Neural cell (in vitro differentiated cells): ENCODE data around the gene COG5. TPM values are rescaled to one million over a fixed set of nuclear protein-coding genes. Genes with fewer than 3 reads are reported as not detected.

Source experiments
- H2AFZ ChIP-seq: fragments of 200-600, 300-800 bp; sonication (generic), shearing (Covaris generic); 2 replicates; pipeline ENCODE4 v1.6.0; 2014; ENCODE audit warnings: low read depth, mild to moderate bottlenecking, antibody characterized with exemption, low read length, moderate library complexity
- H3F3A ChIP-seq: fragments of 200-600 bp; shearing (Covaris generic); 2 replicates; pipeline ENCODE4 v1.6.1; 2016; ENCODE audit warnings: mild to moderate bottlenecking, moderate library complexity, mixed read lengths, antibody characterized with exemption, low read length; ENCODE audit not compliant: insufficient read depth, poor library complexity, severe bottlenecking
- H3K27ac ChIP-seq: fragments of 200-600, 300-800 bp; sonication (generic), shearing (Covaris generic); 2 replicates; pipeline ENCODE4 v1.5.1; 2014; ENCODE audit warnings: mild to moderate bottlenecking, low read length, moderate library complexity
- H3K27me3 ChIP-seq: fragments of 300-800, 200-600 bp; sonication (generic), shearing (Covaris generic); 2 replicates; pipeline ENCODE4 v1.6.0; 2014; ENCODE audit warnings: mild to moderate bottlenecking, low read depth, low read length, moderate library complexity; ENCODE audit not compliant: insufficient read depth
- H3K36me3 ChIP-seq: fragments of 300-800, 200-600 bp; sonication (generic), shearing (Covaris generic); 2 replicates; pipeline ENCODE4 v1.5.1; 2014; ENCODE audit warnings: mild to moderate bottlenecking, antibody characterized with exemption, low read length, moderate library complexity; ENCODE audit not compliant: insufficient read depth
- H3K4me2 ChIP-seq: fragments of 300-800, 200-600 bp; sonication (generic), shearing (Covaris generic); 2 replicates; pipeline ENCODE4 v1.6.0; 2014; ENCODE audit warnings: mild to moderate bottlenecking, low read length
- H3K4me3 ChIP-seq: fragments of 300-800, 200-600 bp; sonication (generic), shearing (Covaris generic); 2 replicates; pipeline ENCODE4 v1.5.1; 2014; ENCODE audit warnings: mild to moderate bottlenecking, low read length, moderate library complexity
- H3K79me2 ChIP-seq: fragments of 200-600 bp; shearing (Covaris generic); replicated peaks from 2 replicates; pipeline ENCODE4 v1.6.0; 2014; ENCODE audit warnings: mild to moderate bottlenecking, low read length, moderate library complexity; ENCODE audit not compliant: insufficient read depth
- H3K9ac ChIP-seq: fragments of 300-800, 200-600 bp; sonication (generic), shearing (Covaris generic); 2 replicates; pipeline ENCODE4 v1.6.1; 2016; ENCODE audit warnings: mild to moderate bottlenecking, low read length, mixed read lengths
- H3K9me2 ChIP-seq: fragments of 200-600 bp; shearing (Covaris generic); 2 replicates; pipeline ENCODE4 v1.6.1; 2016; ENCODE audit warnings: mild to moderate bottlenecking, low read length, mixed read lengths; ENCODE audit not compliant: insufficient read depth
- H3K9me3 ChIP-seq: fragments of 200-600, 300-800 bp; sonication (generic), shearing (Covaris generic); 2 replicates; pipeline ENCODE4 v1.6.1; 2016; ENCODE audit warnings: mild to moderate bottlenecking, mixed run types, low read length, moderate library complexity, mixed read lengths
- H4K20me1 ChIP-seq: fragments of 200-600 bp; shearing (Covaris generic); 2 replicates; pipeline ENCODE4 v1.6.1; 2016; ENCODE audit warnings: mild to moderate bottlenecking, mixed run types; ENCODE audit not compliant: insufficient read depth
- EP300 ChIP-seq: fragments of 450-650 bp; conservative IDR thresholded peaks from 2 replicates; pipeline ENCODE4 v1.6.1; 2014; ENCODE audit warnings: antibody characterized with exemption, mild to moderate bottlenecking, moderate library complexity; ENCODE audit not compliant: poor library complexity, severe bottlenecking
- EZH2 ChIP-seq: fragments of 200-600, 300-800 bp; shearing (Covaris generic), sonication (generic); IDR thresholded peaks from 2 replicates; pipeline ENCODE4 v1.6.1; 2014; ENCODE audit warnings: antibody characterized with exemption, low read length, borderline replicate concordance, mild to moderate bottlenecking; ENCODE audit not compliant: insufficient read depth, poor library complexity, severe bottlenecking
- MXI1 ChIP-seq: fragments of 450-650 bp; conservative IDR thresholded peaks from 2 replicates; pipeline ENCODE4 v1.6.1; 2014; ENCODE audit warnings: antibody characterized with exemption, mild to moderate bottlenecking; ENCODE audit not compliant: poor library complexity, severe bottlenecking
- POLR2AphosphoS5 ChIP-seq: IDR thresholded peaks from 2 replicates; pipeline ENCODE4 v1.6.1; 2012
- RAD21 ChIP-seq: fragments of 450-650 bp; conservative IDR thresholded peaks from 2 replicates; pipeline ENCODE4 v1.6.1; 2014; ENCODE audit warnings: antibody characterized with exemption, mild to moderate bottlenecking, moderate library complexity
- SMC3 ChIP-seq: fragments of 450-650 bp; conservative IDR thresholded peaks from 2 replicates; pipeline ENCODE4 v1.6.1; 2014; ENCODE audit warnings: antibody characterized with exemption, mild to moderate bottlenecking, moderate library complexity; ENCODE audit not compliant: poor library complexity
- TAF1 ChIP-seq: IDR thresholded peaks from 2 replicates; pipeline ENCODE4 v1.6.1; 2012; ENCODE audit warnings: low read depth
- polyA plus RNA-seq: library from polyadenylated mRNA; depleted of rRNA; stranded (reverse); fragments of >200 nt; gene quantifications from 2 replicates; pipeline ENCODE4 v1.2.3, GENCODE V29; 2014
- TF ChIP-seq, protein P1 (sequence below): fragments of 450-650 bp; IDR thresholded peaks from 2 replicates; pipeline ENCODE4 v1.5.1; 2014; ENCODE audit warnings: antibody characterized with exemption, mild to moderate bottlenecking, moderate library complexity; ENCODE audit not compliant: poor library complexity, severe bottlenecking
- TF ChIP-seq, protein P2 (sequence below): IDR thresholded peaks from 2 replicates; pipeline ENCODE4 v1.6.1; 2012; ENCODE audit warnings: borderline replicate concordance

Gene COG5
- polyA plus RNA-seq, 1 donor from 2014 or later = 13.3 TPM

DNA sequence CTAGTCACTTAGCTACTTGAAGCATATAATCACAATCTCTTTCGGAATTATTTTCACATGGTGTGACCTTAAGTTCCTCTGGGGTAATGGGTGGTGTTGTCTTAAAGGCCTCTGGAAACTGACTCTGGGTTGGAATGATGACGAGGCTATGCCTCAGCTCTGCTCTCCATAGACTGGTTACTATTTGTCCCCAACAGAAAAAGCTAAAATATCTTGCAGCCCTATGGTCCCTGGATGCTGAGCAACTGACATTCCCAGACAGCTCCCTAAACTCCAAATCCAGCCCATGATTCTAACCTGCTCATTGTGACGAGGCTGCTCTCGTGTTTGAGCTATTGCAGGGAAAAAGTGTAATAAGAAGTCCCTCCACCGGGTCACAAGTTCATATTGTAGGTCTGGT, 343.4 kb downstream of the COG5 start:
- no peaks in the 10 kb centered on the region for H3K36me3 ChIP-seq
- no peaks in the 10 kb centered on the region for H3K79me2 ChIP-seq
- H4K20me1 ChIP-seq = no peaks in the 10 kb centered on the region
- H3K4me2 ChIP-seq = no peak overlapping the region
- H3K27me3 ChIP-seq = no peaks in the 10 kb centered on the region
- H3K9me2 ChIP-seq = no peaks in the 10 kb centered on the region
- peaks cover 3% of the 10 kb centered on the region for H3F3A ChIP-seq
- H3K4me3 ChIP-seq = no peak overlapping the region
- no peak overlapping the region for H3K9ac ChIP-seq
- TF ChIP-seq, protein P1, sequence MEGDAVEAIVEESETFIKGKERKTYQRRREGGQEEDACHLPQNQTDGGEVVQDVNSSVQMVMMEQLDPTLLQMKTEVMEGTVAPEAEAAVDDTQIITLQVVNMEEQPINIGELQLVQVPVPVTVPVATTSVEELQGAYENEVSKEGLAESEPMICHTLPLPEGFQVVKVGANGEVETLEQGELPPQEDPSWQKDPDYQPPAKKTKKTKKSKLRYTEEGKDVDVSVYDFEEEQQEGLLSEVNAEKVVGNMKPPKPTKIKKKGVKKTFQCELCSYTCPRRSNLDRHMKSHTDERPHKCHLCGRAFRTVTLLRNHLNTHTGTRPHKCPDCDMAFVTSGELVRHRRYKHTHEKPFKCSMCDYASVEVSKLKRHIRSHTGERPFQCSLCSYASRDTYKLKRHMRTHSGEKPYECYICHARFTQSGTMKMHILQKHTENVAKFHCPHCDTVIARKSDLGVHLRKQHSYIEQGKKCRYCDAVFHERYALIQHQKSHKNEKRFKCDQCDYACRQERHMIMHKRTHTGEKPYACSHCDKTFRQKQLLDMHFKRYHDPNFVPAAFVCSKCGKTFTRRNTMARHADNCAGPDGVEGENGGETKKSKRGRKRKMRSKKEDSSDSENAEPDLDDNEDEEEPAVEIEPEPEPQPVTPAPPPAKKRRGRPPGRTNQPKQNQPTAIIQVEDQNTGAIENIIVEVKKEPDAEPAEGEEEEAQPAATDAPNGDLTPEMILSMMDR = no peak
- TF ChIP-seq TAF1 (no peak), POLR2AphosphoS5 (no peak), SMC3 (no peak), MXI1 (no peak), RAD21 (no peak), EP300 (no peak), EZH2 (no peak)
- TF ChIP-seq, protein P2, sequence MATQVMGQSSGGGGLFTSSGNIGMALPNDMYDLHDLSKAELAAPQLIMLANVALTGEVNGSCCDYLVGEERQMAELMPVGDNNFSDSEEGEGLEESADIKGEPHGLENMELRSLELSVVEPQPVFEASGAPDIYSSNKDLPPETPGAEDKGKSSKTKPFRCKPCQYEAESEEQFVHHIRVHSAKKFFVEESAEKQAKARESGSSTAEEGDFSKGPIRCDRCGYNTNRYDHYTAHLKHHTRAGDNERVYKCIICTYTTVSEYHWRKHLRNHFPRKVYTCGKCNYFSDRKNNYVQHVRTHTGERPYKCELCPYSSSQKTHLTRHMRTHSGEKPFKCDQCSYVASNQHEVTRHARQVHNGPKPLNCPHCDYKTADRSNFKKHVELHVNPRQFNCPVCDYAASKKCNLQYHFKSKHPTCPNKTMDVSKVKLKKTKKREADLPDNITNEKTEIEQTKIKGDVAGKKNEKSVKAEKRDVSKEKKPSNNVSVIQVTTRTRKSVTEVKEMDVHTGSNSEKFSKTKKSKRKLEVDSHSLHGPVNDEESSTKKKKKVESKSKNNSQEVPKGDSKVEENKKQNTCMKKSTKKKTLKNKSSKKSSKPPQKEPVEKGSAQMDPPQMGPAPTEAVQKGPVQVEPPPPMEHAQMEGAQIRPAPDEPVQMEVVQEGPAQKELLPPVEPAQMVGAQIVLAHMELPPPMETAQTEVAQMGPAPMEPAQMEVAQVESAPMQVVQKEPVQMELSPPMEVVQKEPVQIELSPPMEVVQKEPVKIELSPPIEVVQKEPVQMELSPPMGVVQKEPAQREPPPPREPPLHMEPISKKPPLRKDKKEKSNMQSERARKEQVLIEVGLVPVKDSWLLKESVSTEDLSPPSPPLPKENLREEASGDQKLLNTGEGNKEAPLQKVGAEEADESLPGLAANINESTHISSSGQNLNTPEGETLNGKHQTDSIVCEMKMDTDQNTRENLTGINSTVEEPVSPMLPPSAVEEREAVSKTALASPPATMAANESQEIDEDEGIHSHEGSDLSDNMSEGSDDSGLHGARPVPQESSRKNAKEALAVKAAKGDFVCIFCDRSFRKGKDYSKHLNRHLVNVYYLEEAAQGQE = no peak
- no peak overlapping the region for H2AFZ ChIP-seq
- H3K9me3 ChIP-seq = no peaks in the 10 kb centered on the region
- H3K27ac ChIP-seq = peak overlapping the region; percentile 4

DNA sequence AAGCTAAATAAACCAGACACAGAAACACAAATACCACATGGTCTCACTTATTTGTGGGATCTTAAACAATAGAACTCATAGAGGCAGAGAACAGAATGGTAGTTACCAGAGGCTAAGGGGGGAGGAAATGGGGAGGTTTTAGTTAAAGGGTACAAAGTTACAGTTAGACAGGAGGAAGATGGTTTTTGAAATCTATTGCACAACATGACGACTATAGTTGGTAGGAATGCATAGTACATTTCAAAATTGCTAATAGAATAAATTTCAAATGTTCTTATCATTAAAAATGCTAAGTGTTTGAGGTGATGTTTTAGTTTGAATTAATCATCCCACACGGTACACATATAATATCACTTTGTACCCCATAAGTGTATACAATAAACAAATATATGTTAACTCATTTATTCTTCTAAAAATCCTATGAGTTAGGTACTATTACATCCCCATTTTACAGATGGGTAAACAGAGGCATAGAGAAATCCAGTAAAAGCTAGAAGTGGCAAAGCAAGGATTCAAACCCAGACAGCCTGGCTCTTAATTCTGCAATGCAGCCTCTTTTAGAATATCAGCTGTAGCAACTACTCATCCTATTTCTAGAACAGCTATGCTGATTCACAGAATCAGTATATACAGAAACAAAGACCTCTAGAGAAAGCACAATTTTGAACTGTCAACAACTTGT, 344.0 kb downstream of the COG5 start:
- no peaks in the 10 kb centered on the region for H4K20me1 ChIP-seq
- H3K9me3 ChIP-seq = no peaks in the 10 kb centered on the region
- no peaks in the 10 kb centered on the region for H3K79me2 ChIP-seq
- H3K9ac ChIP-seq = no peak overlapping the region
- H3K4me3 ChIP-seq = no peak overlapping the region
- H3K27ac ChIP-seq = no peak overlapping the region
- no peak overlapping the region for H3K4me2 ChIP-seq
- H3K36me3 ChIP-seq = no peaks in the 10 kb centered on the region
- H3F3A ChIP-seq = peaks cover 3% of the 10 kb centered on the region
- H3K9me2 ChIP-seq = no peaks in the 10 kb centered on the region
- H2AFZ ChIP-seq = no peak overlapping the region
- TF ChIP-seq EZH2 = no peak
- TF ChIP-seq EP300 = no peak
- TF ChIP-seq, protein P2 = no peak
- no peak for TF ChIP-seq SMC3
- no peak for TF ChIP-seq RAD21
- no peak for TF ChIP-seq MXI1
- no peak for TF ChIP-seq TAF1
- TF ChIP-seq, protein P1 = no peak
- no peak for TF ChIP-seq POLR2AphosphoS5
- H3K27me3 ChIP-seq = no peaks in the 10 kb centered on the region
